Natural killer cell (primary cell): ENCODE measurements around the gene ERC1. TPM values are rescaled to one million over a fixed set of nuclear protein-coding genes. Genes with fewer than 3 reads are reported as not detected.

Experiments
- ATAC-seq, 3 donors: fragments of 150-1000 bp in 2 of 3; fragments of 200-7000 bp in 1 of 3; cut with Tn5 transposase; 1 replicate in 1 of 3; 2 replicates in 2 of 3; pipeline ENCODE4 v1.10.0; 2021; ENCODE audit warnings: mild to moderate bottlenecking in 2 of 3, moderate library complexity in 2 of 3
- DNase-seq, 2 donors: peaks; one replicate each; pipeline versions ENCODE4 v3.0.0 to v3.0.0-alpha.2; 2013 to 2021; ENCODE audit warnings: mixed read lengths in 1 of 2
- H3K27ac ChIP-seq: one replicate; pipeline ENCODE4 v1.5.1; 2013; ENCODE audit warnings: mild to moderate bottlenecking, low read length
- H3K27me3 ChIP-seq: one replicate; pipeline ENCODE4 v1.6.1; 2013; ENCODE audit warnings: low read length; ENCODE audit not compliant: control insufficient read depth, insufficient read depth
- H3K36me3 ChIP-seq: one replicate; pipeline ENCODE4 v1.6.1; 2013; ENCODE audit warnings: low read length; ENCODE audit not compliant: control insufficient read depth, insufficient read depth
- H3K4me1 ChIP-seq: one replicate; pipeline ENCODE4 v1.6.1; 2013; ENCODE audit warnings: low read length; ENCODE audit not compliant: control insufficient read depth, insufficient read depth
- H3K4me3 ChIP-seq: one replicate; pipeline ENCODE4 v1.5.1; 2013; ENCODE audit warnings: low read length
- H3K9me3 ChIP-seq: one replicate; pipeline ENCODE4 v1.6.1; 2013; ENCODE audit warnings: low read length; ENCODE audit not compliant: control insufficient read depth, insufficient read depth
- H3K27ac Mint-ChIP-seq, 2 donors: one replicate each; pipeline ENCODE4 v1.8.0; 2022; ENCODE audit warnings: mild to moderate bottlenecking in 2 of 2, mixed read lengths in 2 of 2, moderate library complexity in 1 of 2
- H3K27me3 Mint-ChIP-seq, 2 donors: one replicate each; pipeline ENCODE4 v1.8.0; 2022; ENCODE audit warnings: low read depth in 2 of 2, mixed read lengths in 2 of 2
- H3K36me3 Mint-ChIP-seq: one replicate; pipeline ENCODE4 v1.8.0; 2022; ENCODE audit warnings: mixed read lengths
- H3K4me1 Mint-ChIP-seq, 2 donors: one replicate each; pipeline ENCODE4 v1.8.0; 2022; ENCODE audit warnings: mixed read lengths in 2 of 2
- H3K4me3 Mint-ChIP-seq: one replicate; pipeline ENCODE4 v1.8.0; 2022; ENCODE audit warnings: mild to moderate bottlenecking, moderate library complexity, mixed read lengths
- H3K9me3 Mint-ChIP-seq, 2 donors: one replicate each; pipeline ENCODE4 v1.8.0; 2022; ENCODE audit warnings: mixed read lengths in 2 of 2
- WGBS: methylation state at CpG from one replicate; pipeline ENCODE4 v1.1.7; 2013; ENCODE audit warnings: missing lambda C conversion rate; ENCODE audit not compliant: insufficient coverage; 5-methylcytosine and 5-hydroxymethylcytosine counted together
- intact Hi-C: fragments of 100-400 bp; cut with micrococcal nuclease; formaldehyde crosslinking; loops from one replicate; pipeline ENCODE4 v1.14.2; 2022
- total RNA-seq, 4 donors: library from RNA; stranded (reverse); fragments of 120-200 nt in 1 of 4; gene quantifications; one replicate each; pipeline versions ENCODE4 v1.2.3 to v1.2.4, GENCODE V29; 2013 to 2022
- TF ChIP-seq, protein P1 (sequence below): fragments of 200-600 bp; IDR thresholded peaks from one replicate; pipeline ENCODE4 v1.8.0; 2022; ENCODE audit warnings: antibody characterized with exemption

The ERC1 gene
- total RNA-seq, 3 donors from 2014 or later (not counting 1 experiment from before 2014, with no cell fraction given) = 43.5 to 54.0 (median 44.9) TPM

- H3K4me3 ChIP-seq = no peak overlapping the region
- H3K36me3 Mint-ChIP-seq = no peaks in the 10 kb centered on the region
- no peaks in the 10 kb centered on the region for H3K27me3 Mint-ChIP-seq
- no peak overlapping the region for H3K27ac Mint-ChIP-seq
- TF ChIP-seq, protein P1, sequence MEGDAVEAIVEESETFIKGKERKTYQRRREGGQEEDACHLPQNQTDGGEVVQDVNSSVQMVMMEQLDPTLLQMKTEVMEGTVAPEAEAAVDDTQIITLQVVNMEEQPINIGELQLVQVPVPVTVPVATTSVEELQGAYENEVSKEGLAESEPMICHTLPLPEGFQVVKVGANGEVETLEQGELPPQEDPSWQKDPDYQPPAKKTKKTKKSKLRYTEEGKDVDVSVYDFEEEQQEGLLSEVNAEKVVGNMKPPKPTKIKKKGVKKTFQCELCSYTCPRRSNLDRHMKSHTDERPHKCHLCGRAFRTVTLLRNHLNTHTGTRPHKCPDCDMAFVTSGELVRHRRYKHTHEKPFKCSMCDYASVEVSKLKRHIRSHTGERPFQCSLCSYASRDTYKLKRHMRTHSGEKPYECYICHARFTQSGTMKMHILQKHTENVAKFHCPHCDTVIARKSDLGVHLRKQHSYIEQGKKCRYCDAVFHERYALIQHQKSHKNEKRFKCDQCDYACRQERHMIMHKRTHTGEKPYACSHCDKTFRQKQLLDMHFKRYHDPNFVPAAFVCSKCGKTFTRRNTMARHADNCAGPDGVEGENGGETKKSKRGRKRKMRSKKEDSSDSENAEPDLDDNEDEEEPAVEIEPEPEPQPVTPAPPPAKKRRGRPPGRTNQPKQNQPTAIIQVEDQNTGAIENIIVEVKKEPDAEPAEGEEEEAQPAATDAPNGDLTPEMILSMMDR = no peak
- H3K4me1 ChIP-seq = no peaks in the 10 kb centered on the region
- no peak for DNase-seq
- WGBS = 94% methylated on average over 7 of the region's 9 CpGs
- no peaks in the 10 kb centered on the region for H3K9me3 Mint-ChIP-seq
- intact Hi-C loops = no loop called here
- no peak overlapping the region for H3K4me3 Mint-ChIP-seq
- H3K4me1 Mint-ChIP-seq = peaks cover 0 to 13% of the 10 kb centered on the region in 2 donors
- no peak for ATAC-seq
- H3K36me3 ChIP-seq = no peaks in the 10 kb centered on the region
- no peaks in the 10 kb centered on the region for H3K9me3 ChIP-seq
- H3K27me3 ChIP-seq = no peaks in the 10 kb centered on the region
- H3K27ac ChIP-seq = no peak overlapping the region
Observed at GRCh38 chr12:1073652-1074051, 82.6 kb downstream of the ERC1 start.

DNA sequence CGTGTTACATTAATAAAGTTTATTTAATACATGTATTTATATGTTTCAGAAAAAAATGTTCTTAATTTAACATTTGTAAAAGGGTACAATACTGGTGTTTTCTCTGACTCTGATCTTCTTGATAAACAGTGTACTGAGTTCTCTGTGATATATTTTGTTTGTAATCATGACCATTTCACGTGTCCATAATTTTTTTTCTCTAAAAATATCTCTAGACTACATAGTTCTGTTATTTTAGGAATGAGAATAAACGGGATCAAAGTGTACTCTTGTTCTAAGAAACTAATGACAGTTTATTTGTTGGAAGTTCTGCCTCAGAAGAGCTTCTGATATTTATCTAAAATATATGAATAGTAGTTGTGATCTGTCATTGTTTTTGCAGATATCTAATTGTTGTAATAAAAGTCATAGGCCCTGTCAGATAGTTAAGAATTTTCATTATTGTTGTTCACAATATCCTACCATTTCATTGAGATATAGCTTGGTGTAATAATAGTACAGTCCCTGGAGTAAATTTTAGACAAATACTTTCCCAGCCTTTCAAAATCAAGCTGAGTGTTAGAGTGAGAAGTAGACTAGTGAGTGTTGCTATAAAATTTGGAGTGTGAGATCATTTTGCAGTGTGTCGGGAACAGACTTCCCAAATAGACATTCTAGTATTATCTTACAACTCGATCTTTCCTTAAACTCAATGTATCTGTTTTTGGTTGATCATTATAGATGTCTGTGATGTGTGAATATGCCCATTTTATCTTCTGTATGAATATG is 86.2 kb downstream of the ERC1 start:
- no peaks in the 10 kb centered on the region for H3K9me3 Mint-ChIP-seq
- no peak for ATAC-seq

DNA sequence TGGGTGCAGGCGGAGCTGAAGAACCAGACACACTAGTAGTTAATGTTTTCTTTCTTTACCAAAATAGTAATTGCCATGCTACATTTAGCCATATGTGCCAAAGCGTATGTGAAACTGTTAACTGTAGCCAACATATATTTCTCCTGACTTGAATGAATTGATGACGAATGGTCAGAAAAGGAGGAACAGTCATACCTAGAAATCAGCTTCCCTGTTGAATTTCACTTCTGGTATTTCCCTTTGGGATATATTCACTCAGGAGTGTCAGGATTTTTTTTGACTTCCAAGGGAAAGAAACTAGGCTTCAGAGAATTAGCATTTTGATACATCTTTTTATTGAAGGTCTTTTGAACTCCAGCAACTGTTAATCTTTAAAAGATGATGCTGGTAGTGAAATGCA is 87.0 kb downstream of the ERC1 start:
- Histone ChIP-seq H3K4me1 (no peaks in the 10 kb centered on the region), H3K27ac (no peak overlapping the region), H3K4me3 (no peak overlapping the region), H3K36me3 (no peaks in the 10 kb centered on the region), H3K27me3 (no peaks in the 10 kb centered on the region), H3K9me3 (no peaks in the 10 kb centered on the region)
- TF ChIP-seq, protein P1 = no peak
- Mint-ChIP-seq H3K9me3 (no peaks in the 10 kb centered on the region), H3K27me3 (no peaks in the 10 kb centered on the region), H3K4me3 (no peak overlapping the region), H3K27ac (no peak overlapping the region), H3K36me3 (no peaks in the 10 kb centered on the region), H3K4me1 (peaks cover 0 to 4% of the 10 kb centered on the region in 2 donors)
- WGBS = 90% methylated on average over 3 of the region's 3 CpGs
- intact Hi-C loops = no loop called here
- ATAC-seq = no peak
- no peak for DNase-seq

More for the DNA sequence above, 86.2 kb downstream of the ERC1 start:
- no peaks in the 10 kb centered on the region for H3K36me3 ChIP-seq
- no peak for DNase-seq
- Mint-ChIP-seq H3K27me3 (no peaks in the 10 kb centered on the region), H3K4me1 (no peaks in the 10 kb centered on the region), H3K4me3 (no peak overlapping the region), H3K27ac (no peak overlapping the region), H3K36me3 (no peaks in the 10 kb centered on the region)
- TF ChIP-seq, protein P1 = no peak
- intact Hi-C loops = no loop called here
- no peak overlapping the region for H3K27ac ChIP-seq
- no peaks in the 10 kb centered on the region for H3K27me3 ChIP-seq
- H3K9me3 ChIP-seq = no peaks in the 10 kb centered on the region
- no peak overlapping the region for H3K4me3 ChIP-seq
- whole genome bisulfite sequencing = 100% methylated on average over 1 of the region's 5 CpGs
- H3K4me1 ChIP-seq = no peaks in the 10 kb centered on the region
